Peyer's patch (tissue), 4 donors: ENCODE data around the gene CLTCL1.

ENCODE experiments used
- POLR2A ChIP-seq, 2 donors: fragments of 450-650 bp; IDR thresholded peaks; one replicate each; pipeline ENCODE4 v1.5.1; 2017; ENCODE audit warnings: antibody characterized with exemption in 2 of 2, mild to moderate bottlenecking in 2 of 2, moderate library complexity in 2 of 2
- TF ChIP-seq, protein P1 (sequence below), 6 experiments: fragments of 450-650 bp in 4 of 6; fragments of 200-600 bp in 2 of 6; sonication (generic) in 1 of 6; IDR thresholded peaks; one replicate each; pipeline ENCODE4 v1.5.1; 2017 to 2019; ENCODE audit warnings: antibody characterized with exemption in 6 of 6, mild to moderate bottlenecking in 3 of 6, moderate library complexity in 1 of 6

DNA sequence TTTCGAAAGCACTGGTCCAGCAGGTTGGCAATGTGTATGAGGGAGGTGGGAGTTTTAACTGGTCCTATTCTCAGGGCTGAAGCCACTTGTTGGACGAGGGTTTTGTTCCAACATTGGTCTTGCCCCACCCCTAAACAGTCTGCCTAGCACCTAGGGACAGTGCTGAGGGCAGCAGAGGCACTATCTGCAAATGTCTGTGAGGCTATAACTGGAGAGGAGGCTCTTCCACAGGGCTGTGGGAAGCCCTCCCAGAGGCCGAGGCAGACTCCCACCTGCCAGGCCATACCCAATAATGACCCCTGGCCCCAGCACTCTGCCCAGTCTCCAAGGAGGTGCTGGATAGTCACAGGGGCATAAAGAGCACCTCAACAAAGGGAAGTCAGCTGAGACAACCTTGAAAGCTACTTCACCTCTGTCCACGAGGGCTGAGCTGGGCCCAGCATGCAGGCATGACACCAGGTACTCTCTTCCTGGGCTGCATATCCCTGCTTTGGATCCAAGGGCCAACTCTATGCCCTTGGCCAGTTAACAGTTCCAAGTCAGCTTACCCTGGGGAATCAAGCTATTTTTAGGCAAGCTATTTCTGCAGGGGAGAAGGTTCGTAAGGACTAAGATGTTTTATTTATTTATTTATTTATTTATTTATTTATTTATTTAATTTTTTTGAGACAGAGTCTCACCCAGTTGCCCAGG lies 72.8 kb downstream of the CLTCL1 start:
- TF ChIP-seq, protein P1, sequence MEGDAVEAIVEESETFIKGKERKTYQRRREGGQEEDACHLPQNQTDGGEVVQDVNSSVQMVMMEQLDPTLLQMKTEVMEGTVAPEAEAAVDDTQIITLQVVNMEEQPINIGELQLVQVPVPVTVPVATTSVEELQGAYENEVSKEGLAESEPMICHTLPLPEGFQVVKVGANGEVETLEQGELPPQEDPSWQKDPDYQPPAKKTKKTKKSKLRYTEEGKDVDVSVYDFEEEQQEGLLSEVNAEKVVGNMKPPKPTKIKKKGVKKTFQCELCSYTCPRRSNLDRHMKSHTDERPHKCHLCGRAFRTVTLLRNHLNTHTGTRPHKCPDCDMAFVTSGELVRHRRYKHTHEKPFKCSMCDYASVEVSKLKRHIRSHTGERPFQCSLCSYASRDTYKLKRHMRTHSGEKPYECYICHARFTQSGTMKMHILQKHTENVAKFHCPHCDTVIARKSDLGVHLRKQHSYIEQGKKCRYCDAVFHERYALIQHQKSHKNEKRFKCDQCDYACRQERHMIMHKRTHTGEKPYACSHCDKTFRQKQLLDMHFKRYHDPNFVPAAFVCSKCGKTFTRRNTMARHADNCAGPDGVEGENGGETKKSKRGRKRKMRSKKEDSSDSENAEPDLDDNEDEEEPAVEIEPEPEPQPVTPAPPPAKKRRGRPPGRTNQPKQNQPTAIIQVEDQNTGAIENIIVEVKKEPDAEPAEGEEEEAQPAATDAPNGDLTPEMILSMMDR (IDR thresholded peaks at IDR 0.05): no peak
- no peak for TF ChIP-seq POLR2A (IDR thresholded peaks at IDR 0.05)
